ENCODE measurements around the gene COMMD1.
"Not testable (repeated sequence)": the region's sequence is repeated elsewhere in the genome, so short reads cannot be mapped to it uniquely, and the experiment has no call there.

The COMMD1 gene

GRCh38 chr2:62143696-62144095 is 238.2 kb downstream of the COMMD1 start:
- no peak for DNase-seq

DNA sequence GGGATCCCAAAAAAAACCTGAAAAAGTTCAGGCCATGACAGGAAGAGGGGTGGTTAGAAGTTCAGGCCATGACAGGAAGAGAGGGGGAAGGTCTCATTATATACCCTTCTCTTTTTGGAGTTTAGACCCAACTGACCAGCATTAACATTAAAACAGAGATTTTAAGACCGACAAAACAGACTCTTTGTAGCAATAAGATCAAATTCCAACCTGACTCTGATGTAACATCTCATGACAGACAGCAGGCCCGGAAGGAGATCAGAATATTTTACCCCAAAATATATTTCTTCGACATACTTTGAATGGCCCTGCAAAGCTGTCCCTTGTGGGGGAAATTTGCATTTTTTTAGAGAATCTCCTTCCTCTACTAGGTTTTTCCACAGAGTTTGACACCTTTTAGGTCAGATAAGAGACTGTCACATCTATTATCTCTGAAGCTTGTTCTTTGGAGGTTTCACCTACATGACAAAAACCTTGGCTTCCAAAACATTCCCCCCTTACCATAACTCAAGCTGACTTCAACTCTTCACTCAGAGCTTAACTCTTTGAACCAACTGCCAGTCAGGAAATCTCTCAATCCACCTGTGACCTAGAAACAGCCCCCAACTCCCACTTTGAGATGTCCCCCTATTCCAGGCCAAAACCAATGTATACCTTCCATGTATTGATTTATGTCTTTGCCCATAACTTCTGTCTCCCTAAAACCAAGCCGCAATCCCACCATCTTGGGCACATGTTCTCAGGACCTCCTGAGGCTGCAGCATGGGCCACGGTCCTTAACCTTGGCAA is 239.4 kb downstream of the COMMD1 start:
- DNase-seq: no peak

DNA sequence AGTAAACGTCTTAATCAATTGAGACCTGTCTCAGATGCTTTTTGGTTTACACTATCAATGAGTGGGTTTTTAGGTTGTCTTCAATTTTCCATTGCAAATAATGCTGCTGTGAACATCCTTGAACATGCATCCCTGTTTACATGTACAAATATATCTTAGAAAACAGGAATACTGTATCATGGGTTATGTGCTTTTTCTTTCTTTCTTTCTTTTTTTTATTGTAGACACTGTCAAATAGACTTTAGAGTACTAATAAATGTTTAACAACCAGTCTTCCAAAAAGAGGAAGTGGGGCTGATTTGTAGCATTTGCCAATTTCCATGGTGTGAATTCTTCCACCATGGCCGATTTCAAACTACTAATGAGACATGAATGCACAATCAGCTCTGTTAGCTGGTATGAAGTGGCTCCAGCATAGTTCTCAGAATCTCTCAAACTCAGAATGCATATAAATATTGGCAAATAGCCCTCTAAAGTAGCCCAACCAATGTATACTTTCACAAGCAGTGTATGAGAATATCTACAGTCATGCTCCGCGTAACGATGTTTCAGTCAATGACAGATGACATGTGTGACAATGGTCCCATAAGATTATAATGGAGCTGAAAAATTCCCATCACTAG is 240.1 kb downstream of the COMMD1 start:
- DNase-seq: no peak

- peak in 2 of 5 donors; percentile 3 to 16 for DNase-seq
Measured at GRCh38 chr2:62146790-62147189, 241.3 kb downstream of the COMMD1 start.

GRCh38 chr2:62147610-62148301 is 242.3 kb downstream of the COMMD1 start:
- DNase-seq: no peak

GRCh38 chr2:62149708-62150107 is 244.2 kb downstream of the COMMD1 start:
- no peak for DNase-seq

DNA sequence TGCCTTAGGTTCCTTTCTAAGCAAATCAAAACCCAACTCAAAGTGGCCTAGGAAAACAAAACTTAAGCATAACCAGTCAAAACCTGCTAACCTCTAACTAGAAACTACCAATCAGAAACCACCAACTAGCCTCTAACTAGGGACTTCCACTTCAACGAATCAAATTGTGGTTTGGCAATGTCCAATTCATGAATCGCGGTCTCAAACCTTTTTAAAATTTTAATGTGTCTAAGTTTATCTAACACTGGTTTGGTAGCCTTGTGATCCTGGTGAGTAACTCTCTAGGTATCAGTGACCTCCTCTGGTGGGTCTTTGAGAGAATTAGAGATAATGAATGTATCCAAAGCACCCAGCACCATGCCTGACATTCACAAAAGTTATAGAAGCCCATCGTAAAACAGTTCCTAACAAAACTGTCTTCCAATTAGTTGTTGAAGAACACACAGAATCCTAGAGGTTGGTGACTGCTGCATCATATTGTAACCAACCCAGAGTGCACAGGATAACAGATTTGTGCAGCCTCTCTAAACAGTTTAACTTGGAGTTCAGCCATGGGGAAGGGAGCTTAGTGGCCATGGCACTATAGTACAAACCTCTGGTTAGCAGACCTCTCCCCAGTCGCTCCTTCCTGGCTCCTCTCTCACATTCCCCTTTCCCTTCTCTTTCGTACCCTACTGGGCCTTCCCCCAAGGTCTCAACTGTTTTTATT is 245.3 kb downstream of the COMMD1 start:
- DNase-seq: no peak

GRCh38 chr2:62151306-62151638 is 245.8 kb downstream of the COMMD1 start:
- no peak for DNase-seq

DNA sequence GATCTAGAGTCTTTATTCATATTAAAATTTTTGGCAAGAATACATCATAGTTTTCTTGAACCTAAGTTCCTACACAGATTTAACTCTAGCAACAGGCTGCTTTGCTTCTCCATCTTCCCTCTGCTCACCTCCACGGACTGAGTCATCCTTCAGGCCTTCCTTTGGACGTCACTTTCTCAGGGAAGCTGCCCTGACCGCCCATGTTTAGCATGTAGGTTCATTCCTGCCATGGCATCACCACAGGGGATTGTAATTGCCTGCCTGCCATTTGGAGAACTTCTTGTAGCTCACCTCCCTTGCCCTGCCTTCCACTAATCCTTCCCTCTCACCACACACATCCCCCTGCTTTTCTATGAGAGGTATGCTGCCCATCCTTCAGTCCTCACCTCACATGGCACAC is 246.5 kb downstream of the COMMD1 start:
- DNase-seq: no peak

- DNase-seq: no peak
Measured at GRCh38 chr2:62156861-62157496, 251.5 kb downstream of the COMMD1 start.

DNA sequence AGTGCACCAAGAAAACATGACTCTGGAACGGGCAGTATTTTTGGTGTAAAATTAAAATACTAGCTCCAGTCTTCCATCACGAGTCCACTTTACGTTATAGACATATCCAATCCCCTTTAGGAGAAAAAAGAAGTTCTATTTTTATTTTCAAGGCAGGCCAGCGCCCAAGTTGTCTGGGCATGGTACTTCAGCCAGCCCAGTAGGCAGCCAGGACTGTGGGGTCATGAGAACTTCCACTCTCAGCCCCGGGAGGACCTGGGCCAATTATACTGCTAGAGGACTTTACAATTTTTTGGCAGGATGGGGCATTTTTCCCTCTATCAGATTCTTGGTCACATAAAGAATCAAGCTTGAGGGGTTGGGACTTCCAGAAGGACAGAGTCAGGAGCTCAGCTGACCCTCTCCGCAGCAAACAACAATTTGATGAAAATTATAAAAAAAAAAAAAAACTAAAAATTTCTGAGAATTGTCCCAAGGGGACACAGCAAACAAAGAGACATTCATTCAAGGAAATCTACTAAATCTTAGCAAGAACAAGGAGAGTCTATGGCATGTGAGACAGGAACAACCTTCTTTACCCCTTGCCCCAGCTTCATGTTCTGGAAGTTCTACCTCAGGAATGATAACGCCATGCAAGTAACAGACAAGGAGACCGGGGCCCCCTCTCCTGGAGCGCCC is 253.1 kb downstream of the COMMD1 start:
- no peak for DNase-seq

DNA sequence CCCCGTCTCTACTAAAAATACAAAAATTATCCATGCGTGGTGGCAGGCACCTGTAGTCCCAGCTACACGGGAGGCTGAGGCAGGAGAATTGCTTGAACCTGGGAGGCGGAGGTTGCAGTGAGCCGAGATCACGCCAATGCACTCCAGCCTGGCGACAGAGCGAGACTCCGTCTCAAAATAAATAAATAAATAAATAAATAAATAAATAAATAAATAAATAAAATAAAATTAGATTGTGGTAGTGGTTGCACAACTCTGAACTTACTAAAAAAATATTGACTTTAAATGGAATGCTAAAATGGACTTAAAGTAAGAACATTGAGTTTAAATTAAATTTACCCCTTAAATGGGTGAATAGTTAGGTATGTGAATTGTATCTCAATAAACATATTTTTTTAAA is 255.2 kb downstream of the COMMD1 start:
- not testable (repeated sequence) for DNase-seq

GRCh38 chr2:62163106-62163831 is 257.8 kb downstream of the COMMD1 start:
- no peak for DNase-seq

GRCh38 chr2:62163834-62164233 is 258.4 kb downstream of the COMMD1 start:
- no peak for DNase-seq

DNA sequence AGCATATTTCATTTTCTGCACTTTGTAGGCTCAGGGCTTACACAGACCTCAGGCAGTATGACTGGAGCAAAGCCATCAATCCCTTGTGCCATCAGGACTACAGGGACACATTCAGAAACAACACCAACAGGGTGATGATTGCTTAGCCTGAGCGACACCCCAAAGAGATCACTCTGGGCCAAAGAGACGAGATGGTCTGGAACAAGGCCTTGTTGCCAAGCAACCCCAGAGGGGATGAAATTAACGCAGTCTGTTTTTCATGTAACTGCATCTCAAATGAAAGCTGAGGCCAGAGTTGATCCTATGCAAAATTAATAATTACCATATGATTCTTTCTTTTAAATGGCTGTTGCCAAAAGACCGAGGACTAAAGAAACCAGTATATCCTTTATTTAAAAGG is 270.3 kb downstream of the COMMD1 start:
- DNase-seq: no peak

GRCh38 chr2:62176801-62177200 is 271.3 kb downstream of the COMMD1 start:
- no peak for DNase-seq

DNA sequence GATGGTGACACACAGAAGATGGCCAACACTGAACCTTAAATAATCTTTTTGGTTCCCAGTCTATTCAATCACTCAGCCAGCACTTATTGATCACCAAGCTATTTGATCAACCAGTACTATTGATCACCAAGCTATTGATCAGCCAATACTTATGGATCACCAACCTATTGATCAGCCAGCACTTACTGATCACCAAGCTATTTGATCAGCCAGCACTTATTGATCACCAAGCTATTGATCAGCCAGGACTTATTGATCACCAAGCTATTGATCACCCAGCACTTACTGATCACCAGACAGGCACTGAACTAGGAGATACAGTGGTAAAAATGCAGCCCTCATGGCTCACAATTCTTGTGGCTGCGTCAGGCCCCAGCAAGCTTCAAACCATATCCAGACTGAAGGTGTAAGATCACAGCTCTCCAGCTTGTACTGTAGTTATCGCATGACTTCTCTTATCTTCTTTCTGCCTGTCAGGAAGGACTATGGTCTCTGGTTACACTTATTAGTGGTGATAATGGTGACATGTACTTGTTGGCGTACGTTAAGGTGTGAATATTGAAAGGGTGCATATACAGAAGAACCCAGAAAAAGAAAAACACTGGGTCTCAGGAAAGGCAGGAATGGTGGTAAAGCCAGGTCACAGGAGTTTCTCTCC is 272.0 kb downstream of the COMMD1 start:
- no peak for DNase-seq

DNA sequence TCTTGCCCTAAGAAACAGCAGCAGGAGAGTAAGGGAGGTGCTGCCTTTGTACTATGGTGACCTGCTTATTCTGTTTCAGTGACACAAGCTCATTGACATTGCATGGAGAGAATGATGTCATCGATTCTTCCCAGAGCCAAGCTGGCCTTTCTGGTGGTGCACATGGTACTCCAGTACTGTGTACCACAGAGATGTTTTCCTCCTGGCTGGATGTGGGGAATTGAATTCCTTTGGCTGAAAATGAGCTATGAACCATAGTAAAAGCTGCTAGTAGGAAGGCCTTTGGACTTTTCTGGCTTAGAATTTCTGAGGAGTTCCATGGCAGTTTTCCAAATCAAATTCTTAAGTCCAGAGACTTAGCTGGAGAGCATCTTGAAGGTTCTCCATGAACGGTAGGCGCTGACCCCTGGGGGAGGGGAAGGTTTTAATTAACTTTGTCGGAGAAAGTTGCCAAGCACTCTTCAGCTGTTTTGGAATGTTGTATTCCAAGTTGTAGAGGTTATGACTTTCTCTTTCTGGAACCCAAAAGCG is 273.3 kb downstream of the COMMD1 start:
- no peak for DNase-seq

GRCh38 chr2:62180975-62181374 is 275.5 kb downstream of the COMMD1 start:
- no peak for DNase-seq

DNA sequence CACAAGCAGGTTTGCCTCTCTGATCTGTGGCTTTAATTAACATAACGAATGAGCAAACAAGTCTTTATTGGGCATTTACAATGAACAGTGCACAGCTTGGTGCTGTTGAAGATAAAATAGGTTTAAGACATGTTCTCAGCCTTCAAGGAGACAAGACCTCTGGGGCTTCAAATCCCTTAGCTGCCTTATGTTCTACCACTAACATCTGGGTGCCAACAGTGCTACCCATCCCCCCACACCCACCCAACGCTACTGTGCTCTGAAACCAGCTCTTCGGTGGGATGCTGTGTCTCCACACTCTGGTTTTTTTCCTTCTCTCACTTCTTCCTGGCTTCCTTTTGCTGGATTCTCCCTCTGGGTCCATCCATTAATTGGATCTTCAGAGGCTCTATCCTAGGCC is 276.4 kb downstream of the COMMD1 start:
- no peak for DNase-seq

Data from T-helper 1 cell (primary cell).